ENCODE results near the gene DYNLT5.

DYNLT5 gene

DNA sequence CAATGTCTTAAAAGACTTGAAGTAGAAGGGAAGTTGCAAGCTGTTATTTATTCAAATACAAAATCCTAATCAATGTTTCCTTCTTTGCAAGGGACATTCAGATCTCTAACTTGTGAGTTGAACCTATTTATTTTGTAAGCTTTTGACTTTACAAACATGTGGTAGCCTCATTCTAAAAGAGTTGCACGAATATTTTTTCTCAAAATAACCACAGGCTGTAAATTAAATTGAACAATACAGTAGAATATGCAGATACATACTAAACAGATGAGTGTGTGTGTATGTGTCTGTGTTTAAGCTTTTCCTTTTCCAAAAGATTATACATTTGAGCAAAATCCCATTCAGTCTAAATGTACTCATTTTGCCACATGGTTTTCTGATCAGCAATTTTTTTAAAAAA lies 4.8 kb upstream of the DYNLT5 start:
- no peaks in the 10 kb centered on the region for H3K4me1 ChIP-seq
- no peaks in the 10 kb centered on the region for H3K9me3 ChIP-seq (ENCODE audit: control insufficient read depth, low read length)
- no peak overlapping the region for H2AFZ ChIP-seq
- H3K27me3 ChIP-seq (ENCODE audit: control insufficient read depth, insufficient read depth, low read length), result peaks cover 3% of the 10 kb centered on the region
- H3K4me2 ChIP-seq (ENCODE audit: low read length), result no peak overlapping the region
- H3K9ac ChIP-seq, result no peak overlapping the region
- TF ChIP-seq, protein P1, sequence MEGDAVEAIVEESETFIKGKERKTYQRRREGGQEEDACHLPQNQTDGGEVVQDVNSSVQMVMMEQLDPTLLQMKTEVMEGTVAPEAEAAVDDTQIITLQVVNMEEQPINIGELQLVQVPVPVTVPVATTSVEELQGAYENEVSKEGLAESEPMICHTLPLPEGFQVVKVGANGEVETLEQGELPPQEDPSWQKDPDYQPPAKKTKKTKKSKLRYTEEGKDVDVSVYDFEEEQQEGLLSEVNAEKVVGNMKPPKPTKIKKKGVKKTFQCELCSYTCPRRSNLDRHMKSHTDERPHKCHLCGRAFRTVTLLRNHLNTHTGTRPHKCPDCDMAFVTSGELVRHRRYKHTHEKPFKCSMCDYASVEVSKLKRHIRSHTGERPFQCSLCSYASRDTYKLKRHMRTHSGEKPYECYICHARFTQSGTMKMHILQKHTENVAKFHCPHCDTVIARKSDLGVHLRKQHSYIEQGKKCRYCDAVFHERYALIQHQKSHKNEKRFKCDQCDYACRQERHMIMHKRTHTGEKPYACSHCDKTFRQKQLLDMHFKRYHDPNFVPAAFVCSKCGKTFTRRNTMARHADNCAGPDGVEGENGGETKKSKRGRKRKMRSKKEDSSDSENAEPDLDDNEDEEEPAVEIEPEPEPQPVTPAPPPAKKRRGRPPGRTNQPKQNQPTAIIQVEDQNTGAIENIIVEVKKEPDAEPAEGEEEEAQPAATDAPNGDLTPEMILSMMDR (IDR thresholded peaks at IDR 0.05), result no peak
- no peaks in the 10 kb centered on the region for H3K79me2 ChIP-seq
- H3K4me3 ChIP-seq (ENCODE audit: low read depth, low read length), result no peak overlapping the region
- no peaks in the 10 kb centered on the region for H3K36me3 ChIP-seq (ENCODE audit: control insufficient read depth, insufficient read depth, low read length)
- H3K27ac ChIP-seq, result no peak overlapping the region

DNA sequence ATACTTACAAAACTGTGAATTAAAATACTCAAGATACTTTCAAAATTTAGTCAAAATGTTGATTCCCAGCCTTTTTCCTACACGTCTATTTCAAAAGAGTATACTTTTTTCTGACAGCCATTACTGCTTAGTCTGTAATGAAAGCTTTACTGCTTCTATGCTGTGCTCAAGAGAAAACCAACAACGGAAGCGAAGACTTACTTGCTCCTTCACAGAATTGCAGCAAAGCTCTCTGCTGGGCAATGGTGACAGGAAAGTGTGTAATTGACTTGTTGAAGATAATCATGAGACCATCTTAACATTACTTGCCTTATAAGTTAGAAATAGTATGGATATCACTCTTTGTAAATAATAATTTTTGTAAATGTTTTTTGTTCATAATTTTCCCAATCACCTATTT lies 1.7 kb upstream of the DYNLT5 start:
- Histone ChIP-seq H3K9me3 (ENCODE audit: control insufficient read depth, low read length) (no peaks in the 10 kb centered on the region), H3K4me2 (ENCODE audit: low read length) (no peak overlapping the region), H3K4me1 (no peaks in the 10 kb centered on the region), H3K4me3 (ENCODE audit: low read depth, low read length) (no peak overlapping the region), H2AFZ (no peak overlapping the region), H3K9ac (no peak overlapping the region), H3K79me2 (no peaks in the 10 kb centered on the region), H3K36me3 (ENCODE audit: control insufficient read depth, insufficient read depth, low read length) (no peaks in the 10 kb centered on the region), H3K27ac (no peak overlapping the region), H3K27me3 (ENCODE audit: control insufficient read depth, insufficient read depth, low read length) (peaks cover 3% of the 10 kb centered on the region)
- TF ChIP-seq, protein P1 (IDR thresholded peaks at IDR 0.05), result no peak

DNA sequence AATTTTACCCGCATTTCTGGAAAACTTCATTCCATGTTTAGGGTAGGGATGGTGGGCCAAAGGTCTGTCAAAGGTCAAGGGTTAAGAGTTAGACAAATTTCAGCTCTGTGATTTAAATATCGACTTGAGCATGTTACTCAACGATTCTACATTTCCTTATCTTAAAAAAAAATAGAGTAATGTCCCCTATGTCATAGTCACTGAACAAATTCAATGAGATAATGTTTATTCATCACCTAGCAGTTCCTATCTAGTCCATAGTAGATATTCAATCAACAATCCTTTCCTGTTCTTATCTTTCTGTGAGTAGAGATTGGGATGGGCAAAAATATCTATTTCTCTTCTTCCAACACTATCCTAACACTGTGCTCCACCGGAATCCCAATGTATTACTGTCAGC lies 1.1 kb upstream of the DYNLT5 start:
- H3K36me3 ChIP-seq (ENCODE audit: control insufficient read depth, insufficient read depth, low read length), result no peaks in the 10 kb centered on the region
- no peak overlapping the region for H3K9ac ChIP-seq
- H3K4me1 ChIP-seq, result no peaks in the 10 kb centered on the region
- H3K9me3 ChIP-seq (ENCODE audit: control insufficient read depth, low read length), result no peaks in the 10 kb centered on the region
- no peak overlapping the region for H3K27ac ChIP-seq
- peaks cover 3% of the 10 kb centered on the region for H3K27me3 ChIP-seq (ENCODE audit: control insufficient read depth, insufficient read depth, low read length)
- no peak overlapping the region for H3K4me3 ChIP-seq (ENCODE audit: low read depth, low read length)
- TF ChIP-seq, protein P1 (IDR thresholded peaks at IDR 0.05), result no peak
- H3K4me2 ChIP-seq (ENCODE audit: low read length), result no peak overlapping the region
- no peak overlapping the region for H2AFZ ChIP-seq
- no peaks in the 10 kb centered on the region for H3K79me2 ChIP-seq

DNA sequence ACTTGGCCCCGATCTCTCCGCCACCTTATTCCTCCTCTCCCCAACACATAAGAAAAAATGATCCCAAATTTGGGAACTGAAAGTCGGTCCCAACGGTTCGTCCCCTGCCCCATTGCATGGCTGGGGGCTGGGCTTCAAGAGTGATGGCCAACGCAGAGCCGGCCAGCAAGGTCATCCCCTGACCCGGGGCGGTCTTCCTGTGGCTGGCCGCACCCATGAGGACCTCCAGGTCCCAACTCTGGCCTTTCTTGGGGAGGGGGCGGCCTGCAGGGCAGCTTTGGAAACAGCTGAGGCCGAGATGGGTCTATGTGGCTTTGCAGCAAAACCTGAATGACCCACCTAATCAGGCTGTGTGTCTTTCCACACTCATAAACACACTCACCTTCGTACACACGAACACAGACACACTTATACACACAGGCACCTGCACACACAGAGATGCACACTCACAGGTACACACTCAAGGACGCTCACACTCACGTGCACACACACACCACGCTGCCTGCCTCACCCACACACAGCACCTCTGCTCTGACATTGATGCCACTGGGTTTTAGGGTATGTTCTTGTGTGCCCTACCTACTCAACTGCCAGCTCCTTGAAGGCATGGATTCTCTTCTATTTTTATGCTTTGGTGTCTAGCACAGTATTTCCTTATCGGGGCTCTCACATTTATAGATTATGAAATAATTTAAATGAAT lies 562 bp downstream of the DYNLT5 start:
- Histone ChIP-seq H3K9ac (no peak overlapping the region), H3K27ac (no peak overlapping the region), H3K4me3 (ENCODE audit: low read depth, low read length) (no peak overlapping the region), H3K36me3 (ENCODE audit: control insufficient read depth, insufficient read depth, low read length) (no peaks in the 10 kb centered on the region), H3K27me3 (ENCODE audit: control insufficient read depth, insufficient read depth, low read length) (peaks cover 3% of the 10 kb centered on the region), H3K4me1 (no peaks in the 10 kb centered on the region), H3K9me3 (ENCODE audit: control insufficient read depth, low read length) (no peaks in the 10 kb centered on the region), H2AFZ (no peak overlapping the region), H3K79me2 (no peaks in the 10 kb centered on the region), H3K4me2 (ENCODE audit: low read length) (peak overlapping the region; percentile 60)
- TF ChIP-seq, protein P1 (IDR thresholded peaks at IDR 0.05), result no peak

DNA sequence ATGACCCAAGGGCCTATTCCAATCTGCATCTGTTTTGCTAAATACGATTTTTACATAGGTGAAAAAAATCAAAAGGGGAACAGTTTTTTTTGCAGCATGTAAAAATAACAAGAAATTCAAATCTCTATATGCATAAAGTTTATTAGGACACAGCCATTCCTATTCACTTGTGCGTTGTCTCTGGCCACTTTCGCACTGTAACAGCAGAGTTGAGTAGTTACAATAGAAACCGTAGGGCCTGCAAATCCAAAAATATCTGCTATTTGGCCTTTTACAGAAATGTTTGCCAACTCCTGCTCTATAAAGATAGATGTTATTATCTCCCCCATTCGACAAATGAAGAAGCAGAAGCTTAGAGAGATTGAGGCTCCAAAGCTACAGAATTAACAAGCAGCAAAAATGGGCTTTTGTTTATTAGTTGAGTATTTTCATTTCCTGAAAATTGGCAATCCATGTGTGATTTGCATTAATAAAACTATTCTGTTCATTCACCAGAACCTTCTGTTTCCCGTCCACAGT lies 5.5 kb downstream of the DYNLT5 start:
- Histone ChIP-seq H3K4me3 (ENCODE audit: low read depth, low read length) (no peak overlapping the region), H3K9ac (no peak overlapping the region), H3K27ac (no peak overlapping the region), H2AFZ (no peak overlapping the region), H3K36me3 (ENCODE audit: control insufficient read depth, insufficient read depth, low read length) (no peaks in the 10 kb centered on the region), H3K27me3 (ENCODE audit: control insufficient read depth, insufficient read depth, low read length) (no peaks in the 10 kb centered on the region), H3K9me3 (ENCODE audit: control insufficient read depth, low read length) (no peaks in the 10 kb centered on the region), H3K79me2 (no peaks in the 10 kb centered on the region), H3K4me1 (no peaks in the 10 kb centered on the region), H3K4me2 (ENCODE audit: low read length) (no peak overlapping the region)
- TF ChIP-seq, protein P1 (IDR thresholded peaks at IDR 0.05), result no peak

Data from parathyroid adenoma (tissue), 2 donors.